ENCODE data around the gene AIG1. TPM values are rescaled to one million over a fixed set of nuclear protein-coding genes. Genes with fewer than 3 reads are reported as not detected.

AIG1 gene
- total and polyA plus RNA-seq, 2 of the 4 experiments (the other 2 are of a cell fraction): 21.3 to 27.1 TPM

DNA sequence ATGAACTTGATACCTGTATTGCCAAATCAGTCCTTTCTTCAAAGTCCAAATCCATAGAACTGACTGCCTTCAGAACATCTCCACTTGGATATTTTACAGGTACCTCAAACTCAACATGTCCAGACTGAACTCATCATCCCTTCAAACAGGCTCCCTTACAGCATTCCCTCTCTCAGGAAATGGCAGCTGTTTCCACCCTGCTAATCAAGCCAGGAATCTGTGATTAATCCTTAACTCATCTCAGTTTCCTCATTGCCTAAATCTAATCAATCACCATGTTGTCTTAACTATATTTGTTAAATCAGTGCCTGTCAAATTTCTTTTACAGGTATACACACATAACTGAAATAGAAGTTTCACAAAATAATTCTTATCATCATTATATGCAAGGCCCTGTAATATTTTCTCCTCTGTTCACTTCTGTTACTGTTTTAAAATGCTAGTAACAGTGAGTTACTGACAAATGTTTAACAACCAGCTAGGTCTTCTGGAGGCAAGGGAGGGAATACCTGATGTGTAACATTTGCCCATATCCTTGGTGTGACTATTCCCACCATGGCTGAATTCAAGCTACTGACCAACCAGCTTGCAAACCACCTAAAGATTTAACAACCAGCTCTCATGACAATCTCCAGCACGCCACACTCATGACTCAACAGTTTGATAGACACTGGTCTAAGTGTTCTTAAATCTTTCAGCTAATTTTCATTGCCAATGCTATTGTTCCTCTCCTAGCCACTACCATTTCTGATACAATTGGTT is 264.9 kb downstream of the AIG1 start:
- no peak overlapping the region for H3K4me3 ChIP-seq (ENCODE audit: insufficient read depth, low read depth, low read length)
- H3K14ac ChIP-seq (replicated peaks; ENCODE audit: low read depth, low read length): peak overlapping the region; percentile 62; the same call in 1 of the 2 replicates
- H3K79me1 ChIP-seq (ENCODE audit: low read depth in 1 of 2, low read length in 2 of 2): no peaks in the 10 kb centered on the region
- no peak overlapping the region for H4K5ac ChIP-seq (ENCODE audit: low read depth, low read length)
- H3K4me1 ChIP-seq (ENCODE audit: control insufficient read depth, insufficient read depth, low read length): peaks cover 1% of the 10 kb centered on the region; the same call in 1 of the 2 replicates
- no peak overlapping the region for H2AK9ac ChIP-seq (replicated peaks; ENCODE audit: low read depth, low read length, poor library complexity)
- CTCF ChIA-PET: no interaction called here
- no peak overlapping the region; the same call in 1 of the 2 replicates for H3K18ac ChIP-seq (ENCODE audit: low read depth, low read length)
- DNase-seq (peak; percentile 39), ATAC-seq (ENCODE audit: low read depth) (no peak; the same call in 1 of the 2 replicates)
- dilution Hi-C loops (cut with HindIII; ENCODE audit: low sequenced_read_pairs, unreplicated experiment) (no loop called here), in situ Hi-C loops (cut with MboI; ENCODE audit: low sequenced_read_pairs) (no loop called here), intact Hi-C loops (cut with micrococcal nuclease) (no loop called here)
- no peaks in the 10 kb centered on the region for H3K9me3 ChIP-seq (ENCODE audit: control insufficient read depth, insufficient read depth, low read length)
- no peak overlapping the region for H3K9ac ChIP-seq (ENCODE audit: low read depth, low read length)
- H3K9me1 ChIP-seq (ENCODE audit: insufficient read depth, low read length): 0 out of 2 replicates have a peak, but pooled peaks cover 4% of the 10 kb centered on the region
- peak; percentile 13; the same call in 1 of the 2 replicates for TF ChIP-seq CEBPB (IDR thresholded peaks at IDR 0.05; ENCODE audit: low read depth, low read length)
- TF ChIP-seq CHD1 (IDR thresholded peaks at IDR 0.05; ENCODE audit: low read depth, low read length): no peak
- H4K91ac ChIP-seq (ENCODE audit: insufficient read depth, low read depth, low read length): no peak overlapping the region
- H2AK5ac ChIP-seq (ENCODE audit: low read depth, low read length): no peak overlapping the region
- H4K20me1 ChIP-seq (ENCODE audit: insufficient read depth, low read length): no peaks in the 10 kb centered on the region
- 83% methylated on average over 1 of the region's 1 CpG; no CpG with 5 or more reads in 1 of the 2 experiments for WGBS, 2 experiments (ENCODE audit: extremely low coverage in 2 of 2, insufficient read length in 1 of 2)
- BruUV-seq (replicated peaks): no TSS peak
- no peak overlapping the region for H3K56ac ChIP-seq (ENCODE audit: extremely low read depth, insufficient read depth, low read length)
- no peak overlapping the region for H2BK5ac ChIP-seq (ENCODE audit: low read depth, low read length, poor library complexity, severe bottlenecking)
- peak overlapping the region; percentile 54; the same call in 1 of the 2 replicates for H2BK20ac ChIP-seq (ENCODE audit: low read depth, low read length)
- H3K27ac ChIP-seq (ENCODE audit: insufficient read depth, low read length): no peak overlapping the region
- peak overlapping the region; percentile 8; the same call in 1 of the 2 replicates for H3K4ac ChIP-seq (ENCODE audit: low read depth, low read length)
- POLR2A ChIA-PET (ENCODE audit: unreplicated experiment): no interaction called here
- H2BK15ac ChIP-seq (ENCODE audit: low read depth, low read length): peak overlapping the region; percentile 56; the same call in 1 of the 3 replicates
- H2BK120ac ChIP-seq (ENCODE audit: low read depth, low read length): peak overlapping the region; percentile 32; the same call in 1 of the 2 replicates
- no peak overlapping the region for H3K4me2 ChIP-seq (ENCODE audit: low read depth, low read length)
- peak overlapping the region; percentile 72 for H3K23ac ChIP-seq (ENCODE audit: low read depth, low read length)
- H3K36me3 ChIP-seq (ENCODE audit: control insufficient read depth, insufficient read depth, low read length): no peaks in the 10 kb centered on the region
- no peaks in the 10 kb centered on the region for H3K27me3 ChIP-seq (ENCODE audit: control insufficient read depth, insufficient read depth, low read length)
- no peak overlapping the region; a peak in 1 of 4 replicates for H4K8ac ChIP-seq (ENCODE audit: low read depth in 2 of 2, low read length in 2 of 2)
- no peak overlapping the region for H2AFZ ChIP-seq (replicated peaks; ENCODE audit: low read length, poor library complexity)
